Muscle layer of colon (tissue), 2 donors: ENCODE measurements around the gene C3orf70.

Experiments
- H3K27ac ChIP-seq: one replicate; pipeline ENCODE4 v1.7.0; 2013; ENCODE audit warnings: low read depth, mild to moderate bottlenecking, low read length, moderate library complexity
- H3K27me3 ChIP-seq, 2 donors: one replicate each; pipeline ENCODE4 v1.7.0; 2013; ENCODE audit warnings: low read length in 2 of 2, mild to moderate bottlenecking in 2 of 2; ENCODE audit not compliant: insufficient read depth in 2 of 2, control insufficient read depth in 1 of 2
- H3K36me3 ChIP-seq: one replicate; pipeline ENCODE4 v1.7.0; 2013; ENCODE audit warnings: mild to moderate bottlenecking, low read length; ENCODE audit not compliant: insufficient read depth
- H3K4me1 ChIP-seq: one replicate; pipeline ENCODE4 v1.7.0; 2013; ENCODE audit warnings: mild to moderate bottlenecking, low read length; ENCODE audit not compliant: insufficient read depth
- H3K4me3 ChIP-seq, 2 donors: one replicate each; pipeline ENCODE4 v1.7.0; 2013; ENCODE audit warnings: low read length in 2 of 2, low read depth in 1 of 2, mild to moderate bottlenecking in 1 of 2, moderate library complexity in 1 of 2
- H3K9ac ChIP-seq: one replicate; pipeline ENCODE4 v1.7.0; 2013; ENCODE audit warnings: low read length
- H3K9me3 ChIP-seq: one replicate; pipeline ENCODE4 v1.7.0; 2013; ENCODE audit warnings: mild to moderate bottlenecking, low read length
- donor health status: abdominal sarcoma.
- donor health status: Adenocarcinoma of cecum.

Gene C3orf70

DNA sequence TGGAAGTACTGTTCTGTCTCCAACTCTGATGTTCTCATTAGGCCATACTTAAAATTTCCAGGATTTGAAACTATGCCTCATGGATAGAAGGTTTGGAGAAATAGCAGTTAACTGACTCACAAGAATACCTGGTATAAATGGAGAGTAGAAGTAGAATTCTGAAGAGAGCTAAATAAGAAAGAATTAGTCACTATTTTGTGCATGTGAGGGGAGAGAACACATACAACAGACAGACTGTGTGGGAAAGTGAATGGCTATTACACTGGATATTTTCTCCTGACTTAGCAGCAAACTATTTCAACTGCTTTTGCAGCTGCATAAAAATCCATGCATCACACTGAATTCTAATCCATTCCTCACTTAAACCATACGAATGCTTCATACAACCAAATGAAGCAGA, 71.3 kb downstream of the C3orf70 start:
- Histone ChIP-seq H3K9me3 (no peaks in the 10 kb centered on the region), H3K27ac (no peak overlapping the region), H3K27me3 (no peaks in the 10 kb centered on the region), H3K36me3 (peaks cover 16% of the 10 kb centered on the region), H3K4me3 (no peak overlapping the region), H3K4me1 (peaks cover 21% of the 10 kb centered on the region), H3K9ac (no peak overlapping the region)

DNA sequence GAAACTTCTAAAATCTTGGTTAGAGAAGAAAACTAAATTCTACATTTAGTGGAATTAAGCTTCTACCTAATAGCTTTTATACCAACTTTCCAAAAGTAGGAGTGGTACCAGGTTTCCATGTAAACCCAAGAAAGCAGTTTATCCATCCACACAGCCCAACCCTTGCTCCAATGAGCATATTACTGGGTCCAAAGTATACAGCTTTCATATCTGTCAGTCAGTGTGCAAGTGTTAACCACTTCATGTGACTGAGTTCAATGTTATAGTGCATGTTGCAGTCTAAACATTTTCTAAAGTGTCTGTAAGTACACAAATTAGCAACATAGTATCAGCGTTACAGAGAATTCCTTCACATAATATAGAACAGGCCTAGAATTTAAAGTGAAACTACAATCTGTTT, 73.2 kb downstream of the C3orf70 start:
- H3K4me1 ChIP-seq = peaks cover 4% of the 10 kb centered on the region
- no peaks in the 10 kb centered on the region for H3K27me3 ChIP-seq
- H3K36me3 ChIP-seq = peaks cover 16% of the 10 kb centered on the region
- H3K4me3 ChIP-seq = no peak overlapping the region
- no peak overlapping the region for H3K9ac ChIP-seq
- no peak overlapping the region for H3K27ac ChIP-seq
- no peaks in the 10 kb centered on the region for H3K9me3 ChIP-seq

- no peaks in the 10 kb centered on the region for H3K36me3 ChIP-seq
- no peaks in the 10 kb centered on the region for H3K9me3 ChIP-seq
- no peaks in the 10 kb centered on the region for H3K27me3 ChIP-seq
- no peak overlapping the region for H3K9ac ChIP-seq
- no peaks in the 10 kb centered on the region for H3K4me1 ChIP-seq
- H3K4me3 ChIP-seq = no peak overlapping the region
- H3K27ac ChIP-seq = no peak overlapping the region
These were observed 76.6 kb downstream of the C3orf70 start for GRCh38 chr3:185076219-185076618.

GRCh38 chr3:185075547-185075946, 77.3 kb downstream of the C3orf70 start:
- H3K9me3 ChIP-seq = no peaks in the 10 kb centered on the region
- H3K4me3 ChIP-seq = no peak overlapping the region
- H3K36me3 ChIP-seq = no peaks in the 10 kb centered on the region
- no peaks in the 10 kb centered on the region for H3K27me3 ChIP-seq
- no peak overlapping the region for H3K27ac ChIP-seq
- no peak overlapping the region for H3K9ac ChIP-seq
- no peaks in the 10 kb centered on the region for H3K4me1 ChIP-seq

DNA sequence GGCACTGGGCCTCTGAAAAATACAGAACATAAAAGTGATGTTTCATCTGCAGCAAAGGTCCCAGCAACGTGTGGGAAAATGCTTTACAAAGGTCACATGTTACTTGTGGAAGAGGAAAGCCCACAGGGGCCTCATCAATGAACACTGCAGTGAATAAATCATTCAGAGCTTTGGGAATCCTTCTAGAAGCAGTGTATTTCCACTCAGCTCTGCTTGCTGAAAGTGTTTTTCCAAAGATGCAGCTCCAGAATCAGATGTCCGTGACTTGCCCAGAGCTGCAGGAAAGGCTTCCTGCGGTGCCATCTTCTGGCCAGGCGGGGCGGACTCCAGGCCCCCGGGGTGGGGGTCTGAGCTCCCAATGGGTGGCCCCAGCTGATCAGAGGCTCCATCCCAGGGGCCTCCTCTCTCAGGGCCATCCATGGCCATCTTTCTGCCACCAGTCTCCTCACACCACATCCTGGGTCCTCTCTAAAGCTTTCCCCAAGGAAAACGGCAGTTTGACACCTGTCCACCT, 81.5 kb downstream of the C3orf70 start:
- H3K4me1 ChIP-seq = no peaks in the 10 kb centered on the region
- no peaks in the 10 kb centered on the region for H3K27me3 ChIP-seq
- no peak overlapping the region for H3K27ac ChIP-seq
- H3K9me3 ChIP-seq = no peaks in the 10 kb centered on the region
- no peak overlapping the region for H3K4me3 ChIP-seq
- no peaks in the 10 kb centered on the region for H3K36me3 ChIP-seq
- H3K9ac ChIP-seq = no peak overlapping the region

DNA sequence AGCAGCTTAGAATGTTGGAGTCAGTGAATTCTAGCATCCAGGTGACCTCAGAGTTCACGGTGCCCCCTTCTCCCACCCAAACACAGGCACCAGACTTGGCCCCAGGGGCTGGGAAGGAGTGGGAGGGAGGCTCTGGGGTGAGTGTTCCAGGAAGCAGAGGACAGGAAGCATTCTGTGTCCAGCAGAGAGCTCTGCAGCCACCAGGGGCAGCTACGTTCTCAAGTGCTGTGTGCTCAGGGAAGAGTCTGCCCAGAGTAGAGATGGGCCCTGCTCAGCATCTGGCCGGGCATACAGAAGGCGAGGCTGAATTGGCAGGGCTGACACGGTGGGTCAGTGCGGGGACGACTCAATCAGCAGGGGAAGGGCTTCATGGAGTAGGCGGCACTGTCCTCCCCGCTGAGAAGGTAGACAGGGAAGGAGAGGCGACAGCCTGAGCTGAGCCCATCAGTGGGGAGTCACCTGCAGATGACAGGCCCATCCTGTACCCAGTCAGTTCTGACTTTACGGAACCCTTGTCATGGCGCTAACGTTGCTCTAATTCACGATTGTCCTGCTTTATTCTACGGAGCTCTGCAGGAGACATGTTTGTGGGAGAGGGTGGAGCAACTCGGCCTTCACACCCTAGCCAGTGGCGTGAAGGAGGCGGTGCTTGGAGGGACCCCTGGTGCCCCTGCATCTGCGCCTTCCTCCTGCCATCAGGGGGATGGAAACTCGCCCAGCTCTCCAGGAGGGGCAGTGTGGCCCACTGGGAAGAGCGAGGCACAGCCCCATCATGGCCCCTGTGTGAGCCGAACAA, 82.2 kb downstream of the C3orf70 start:
- H3K4me1 ChIP-seq = no peaks in the 10 kb centered on the region
- no peak overlapping the region for H3K4me3 ChIP-seq
- no peak overlapping the region for H3K9ac ChIP-seq
- no peaks in the 10 kb centered on the region for H3K9me3 ChIP-seq
- H3K27me3 ChIP-seq = no peaks in the 10 kb centered on the region
- no peaks in the 10 kb centered on the region for H3K36me3 ChIP-seq
- H3K27ac ChIP-seq = no peak overlapping the region

DNA sequence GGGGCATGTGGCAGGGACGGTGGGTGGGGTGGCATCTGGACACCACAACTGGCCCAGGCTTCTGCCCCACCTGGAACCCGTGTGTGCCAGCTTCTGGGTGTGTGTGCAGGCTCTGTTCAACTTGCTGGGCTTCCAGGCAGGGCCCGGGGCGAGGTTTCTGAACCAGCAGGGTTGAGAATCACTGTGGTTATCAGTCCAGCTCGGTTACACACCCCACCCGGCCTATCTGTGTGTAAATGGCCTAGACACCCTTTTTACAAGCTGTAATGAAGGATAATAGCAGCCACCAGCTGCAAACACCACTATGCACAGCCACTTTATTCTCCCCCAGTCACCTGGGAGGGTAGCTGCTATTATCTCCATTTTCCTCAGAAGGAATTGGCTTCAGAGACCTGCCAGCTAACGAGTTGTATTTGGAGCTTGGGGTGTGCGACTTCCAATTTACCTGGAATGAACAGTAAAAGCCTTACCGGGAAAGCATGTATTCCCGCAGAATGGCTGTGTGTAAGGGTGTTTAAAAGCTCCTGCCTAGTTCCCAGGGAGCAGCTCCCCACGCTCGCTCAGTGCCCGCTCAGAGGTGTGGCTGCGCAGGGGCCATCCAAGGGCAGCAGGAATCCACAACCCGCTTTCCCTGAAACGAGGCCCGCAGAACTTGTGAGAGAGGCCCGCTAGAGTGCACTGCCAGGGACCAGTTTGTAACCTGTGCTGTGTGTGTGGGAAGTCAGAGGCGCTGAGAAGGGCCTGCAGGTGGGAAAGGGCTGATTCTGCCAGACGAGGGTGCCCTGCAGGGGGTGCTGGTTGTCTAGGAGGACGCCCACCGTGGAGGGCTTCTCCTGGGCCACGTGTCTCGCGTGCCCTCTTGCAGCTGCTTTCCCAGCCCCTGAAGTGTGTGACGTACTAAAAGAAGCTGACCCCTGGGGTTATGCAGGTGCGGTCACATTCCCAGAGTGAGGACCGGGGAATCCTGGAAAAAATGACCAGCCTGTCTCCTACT, 83.5 kb downstream of the C3orf70 start:
- H3K4me1 ChIP-seq = no peaks in the 10 kb centered on the region
- H3K27ac ChIP-seq = no peak overlapping the region

GRCh38 chr3:185067173-185067572, 85.7 kb downstream of the C3orf70 start:
- Histone ChIP-seq H3K4me3 (no peak overlapping the region), H3K27ac (no peak overlapping the region), H3K36me3 (no peaks in the 10 kb centered on the region), H3K4me1 (no peaks in the 10 kb centered on the region), H3K9ac (no peak overlapping the region), H3K27me3 (no peaks in the 10 kb centered on the region), H3K9me3 (no peaks in the 10 kb centered on the region)

More for the DNA sequence above, 83.5 kb downstream of the C3orf70 start:
- H3K9ac ChIP-seq = no peak overlapping the region
- H3K36me3 ChIP-seq = no peaks in the 10 kb centered on the region
- H3K27me3 ChIP-seq = no peaks in the 10 kb centered on the region
- no peaks in the 10 kb centered on the region for H3K9me3 ChIP-seq
- no peak overlapping the region for H3K4me3 ChIP-seq

DNA sequence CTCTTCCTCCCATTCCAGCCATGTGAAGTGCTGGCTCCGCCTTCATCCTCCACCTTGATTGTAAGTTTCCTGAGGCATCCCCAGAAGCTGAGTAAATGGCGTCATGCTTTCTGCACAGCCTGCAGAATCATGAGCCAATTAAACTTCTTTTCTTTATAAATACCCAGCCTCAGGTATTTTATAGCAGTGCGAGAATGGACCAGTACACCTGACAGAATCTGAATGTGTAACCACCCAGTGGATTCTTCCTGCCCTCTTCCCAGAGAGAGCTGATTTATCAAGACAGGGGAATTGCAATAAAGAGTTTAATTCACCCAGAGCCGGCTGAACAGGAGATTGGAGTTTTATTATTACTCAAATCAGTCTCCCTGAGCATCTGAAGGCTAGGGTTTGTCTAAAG, 86.6 kb downstream of the C3orf70 start:
- H3K9ac ChIP-seq = no peak overlapping the region
- H3K36me3 ChIP-seq = no peaks in the 10 kb centered on the region
- no peak overlapping the region for H3K27ac ChIP-seq
- H3K27me3 ChIP-seq = no peaks in the 10 kb centered on the region
- no peaks in the 10 kb centered on the region for H3K9me3 ChIP-seq
- H3K4me1 ChIP-seq = no peaks in the 10 kb centered on the region
- no peak overlapping the region for H3K4me3 ChIP-seq

DNA sequence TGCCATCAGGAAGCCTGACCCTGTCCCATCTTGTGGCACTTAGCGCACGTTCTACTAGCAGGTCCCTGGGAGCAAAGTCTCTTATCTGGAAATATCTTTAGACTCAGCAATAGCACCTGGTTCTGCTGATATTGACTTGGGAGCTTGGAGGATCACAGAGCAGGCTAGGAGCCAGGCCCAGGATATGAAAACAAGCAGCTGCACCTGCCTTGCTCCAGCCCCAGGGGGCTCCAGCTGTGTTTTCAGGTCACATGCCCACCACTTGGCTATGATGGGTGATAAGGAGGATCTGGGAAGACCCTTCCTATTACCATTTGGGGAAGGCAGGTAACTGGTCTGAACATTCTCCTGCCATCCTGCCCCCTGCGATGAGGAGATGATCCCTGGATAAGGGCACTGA, 87.8 kb downstream of the C3orf70 start:
- Histone ChIP-seq H3K9me3 (no peaks in the 10 kb centered on the region), H3K9ac (no peak overlapping the region), H3K4me1 (no peaks in the 10 kb centered on the region), H3K27me3 (no peaks in the 10 kb centered on the region), H3K27ac (no peak overlapping the region), H3K4me3 (no peak overlapping the region), H3K36me3 (no peaks in the 10 kb centered on the region)

- H3K27ac ChIP-seq = no peak overlapping the region
- no peaks in the 10 kb centered on the region for H3K27me3 ChIP-seq
- no peak overlapping the region for H3K4me3 ChIP-seq
- H3K4me1 ChIP-seq = no peaks in the 10 kb centered on the region
- no peaks in the 10 kb centered on the region for H3K9me3 ChIP-seq
- H3K9ac ChIP-seq = no peak overlapping the region
- H3K36me3 ChIP-seq = no peaks in the 10 kb centered on the region
These were observed 89.4 kb downstream of the C3orf70 start for GRCh38 chr3:185063431-185063830.
